HAP-1 (cell line): ENCODE measurements around the gene ARL14EPL.
A peak's percentile ranks its signal among the peaks of the same experiment; 100 is the strongest.

Experiments used
- DNase-seq, 2 experiments: peaks; one replicate each; pipeline ENCODE4 v3.0.0-alpha.2; 2016 to 2020; ENCODE audit warnings: low spot score in 2 of 2
- H3K27me3 ChIP-seq: fragments of 250-450 bp; sonication (Bioruptor Pico); 2 replicates; pipeline ENCODE4 v1.5.1; 2020; ENCODE audit warnings: low read depth, mild to moderate bottlenecking, moderate library complexity
- H3K36me3 ChIP-seq: fragments of 250-450 bp; sonication (Bioruptor Pico); replicated peaks from 2 replicates; pipeline ENCODE4 v1.5.1; 2020; ENCODE audit warnings: mild to moderate bottlenecking
- H3K4me1 ChIP-seq: fragments of 250-450 bp; sonication (Bioruptor Pico); 2 replicates; pipeline ENCODE4 v1.5.1; 2020; ENCODE audit warnings: mild to moderate bottlenecking
- H3K4me3 ChIP-seq: fragments of 250-450 bp; sonication (Bioruptor Pico); 2 replicates; pipeline ENCODE4 v1.5.1; 2020; ENCODE audit warnings: mild to moderate bottlenecking, moderate library complexity
- H3K9me3 ChIP-seq: fragments of 250-450 bp; sonication (Bioruptor Pico); 2 replicates; pipeline ENCODE4 v1.5.1; 2020; ENCODE audit warnings: mild to moderate bottlenecking, moderate library complexity
- in situ Hi-C: fragments of 300-500 bp; cut with MboI; formaldehyde crosslinking; loops from 3 replicates; pipeline ENCODE4 v1.14.3; 2020; ENCODE audit warnings: low sequenced_read_pairs, inconsistent platforms, mixed read lengths

The ARL14EPL gene

DNA sequence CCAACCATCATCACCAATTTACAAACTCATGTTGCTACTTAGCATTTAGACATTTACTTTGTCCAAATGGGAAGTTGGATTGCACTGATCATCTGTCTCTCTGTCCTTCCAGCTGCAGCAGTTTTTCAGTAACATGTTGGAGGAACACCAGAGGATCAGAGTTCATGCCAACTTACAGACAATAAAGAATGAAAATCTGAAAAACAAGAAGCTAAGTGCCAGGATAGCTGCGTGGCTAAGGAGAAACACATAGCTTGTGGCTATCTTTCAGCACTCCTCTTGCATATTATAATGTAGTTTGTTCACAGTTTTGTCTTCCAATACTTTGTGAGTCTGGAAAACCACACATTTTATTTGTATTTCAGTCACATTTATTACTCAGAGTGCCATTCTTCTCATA, 6.4 kb upstream of the ARL14EPL start:
- no peaks in the 10 kb centered on the region for H3K9me3 ChIP-seq
- H3K27me3 ChIP-seq, result no peaks in the 10 kb centered on the region
- no peaks in the 10 kb centered on the region for H3K4me1 ChIP-seq
- no peak overlapping the region for H3K4me3 ChIP-seq
- DNase-seq, result no peak
- no peaks in the 10 kb centered on the region for H3K36me3 ChIP-seq
- in situ Hi-C loops, result no loop called here

DNA sequence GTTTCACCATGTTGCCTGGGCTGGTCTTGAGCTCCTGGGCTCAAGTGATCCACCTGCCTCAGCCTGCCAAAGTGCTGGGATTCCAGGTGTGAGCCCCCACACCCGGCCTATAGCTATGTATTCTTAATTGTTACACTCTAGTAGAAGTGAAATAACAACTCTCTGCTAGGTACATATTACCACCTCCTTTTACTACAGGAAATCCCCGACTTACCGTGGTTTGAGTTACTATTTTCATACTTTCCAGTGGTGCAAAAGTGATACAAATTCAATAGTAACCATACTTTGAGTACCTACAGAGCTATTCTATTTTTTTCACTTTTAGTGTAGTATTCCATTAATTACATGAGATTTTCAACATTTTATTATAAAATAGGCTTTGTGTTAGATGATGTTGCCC, 719 bp downstream of the ARL14EPL start:
- H3K4me3 ChIP-seq, result no peak overlapping the region
- no peaks in the 10 kb centered on the region for H3K4me1 ChIP-seq
- no peaks in the 10 kb centered on the region for H3K36me3 ChIP-seq
- H3K9me3 ChIP-seq, result no peaks in the 10 kb centered on the region
- in situ Hi-C loops, result no loop called here
- H3K27me3 ChIP-seq, result no peaks in the 10 kb centered on the region; the same call in 1 of the 2 replicates
- no peak for DNase-seq

DNA sequence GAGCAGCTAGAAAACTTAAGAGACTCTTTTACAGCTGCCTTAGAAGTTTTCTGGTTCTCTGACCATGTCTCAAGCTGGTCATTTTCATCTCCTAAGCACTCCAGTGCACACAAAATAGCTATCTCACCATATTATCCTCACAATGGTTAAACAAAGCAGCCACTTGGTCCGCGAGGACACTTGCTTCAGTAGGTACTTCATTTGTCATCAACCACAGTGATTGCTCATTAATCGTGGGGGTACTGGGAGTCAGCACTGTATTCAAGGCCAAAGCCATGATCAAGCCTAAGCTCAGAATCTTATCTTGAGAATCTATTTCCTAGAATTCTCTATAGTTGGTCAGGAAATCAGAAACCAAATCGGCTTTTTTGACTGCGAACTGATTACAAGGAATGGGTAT, 2.9 kb downstream of the ARL14EPL start:
- in situ Hi-C loops, result no loop called here
- no peaks in the 10 kb centered on the region for H3K9me3 ChIP-seq
- no peak for DNase-seq

DNA sequence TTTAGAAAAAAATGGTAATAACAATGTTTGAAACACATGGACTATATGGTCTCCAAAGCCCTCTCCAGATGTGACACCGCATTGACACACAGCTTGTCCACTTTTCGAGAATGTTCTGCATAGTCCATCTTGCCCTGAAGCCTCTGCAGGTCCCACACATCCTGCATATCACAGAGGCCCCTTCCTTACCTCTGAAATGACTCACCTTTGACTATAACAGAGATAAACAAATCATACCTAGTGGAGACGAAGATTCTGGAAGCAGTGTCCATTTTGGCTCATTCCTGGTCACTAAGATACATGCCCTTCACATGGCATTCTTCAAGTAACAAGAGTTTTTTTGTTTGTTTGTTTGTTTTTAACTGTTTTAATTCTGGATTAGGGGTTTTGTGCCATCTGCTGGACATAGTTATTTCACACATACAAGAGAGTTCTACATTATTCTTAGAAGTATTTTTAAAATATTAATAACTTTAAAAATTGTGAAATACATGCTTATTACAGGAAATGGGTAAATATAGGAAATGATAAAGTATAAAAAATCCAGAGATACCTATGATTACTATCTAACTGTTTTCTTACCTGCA, 5.1 kb downstream of the ARL14EPL start:
- in situ Hi-C loops, result no loop called here
- H3K36me3 ChIP-seq, result no peaks in the 10 kb centered on the region
- DNase-seq, result no peak
- H3K4me1 ChIP-seq, result no peaks in the 10 kb centered on the region
- no peaks in the 10 kb centered on the region for H3K9me3 ChIP-seq
- no peak overlapping the region for H3K4me3 ChIP-seq
- no peaks in the 10 kb centered on the region; the same call in 1 of the 2 replicates for H3K27me3 ChIP-seq

More for the DNA sequence above, 2.9 kb downstream of the ARL14EPL start:
- no peaks in the 10 kb centered on the region for H3K4me1 ChIP-seq
- H3K36me3 ChIP-seq, result no peaks in the 10 kb centered on the region
- H3K4me3 ChIP-seq, result no peak overlapping the region
- H3K27me3 ChIP-seq, result no peaks in the 10 kb centered on the region; the same call in 1 of the 2 replicates

DNA sequence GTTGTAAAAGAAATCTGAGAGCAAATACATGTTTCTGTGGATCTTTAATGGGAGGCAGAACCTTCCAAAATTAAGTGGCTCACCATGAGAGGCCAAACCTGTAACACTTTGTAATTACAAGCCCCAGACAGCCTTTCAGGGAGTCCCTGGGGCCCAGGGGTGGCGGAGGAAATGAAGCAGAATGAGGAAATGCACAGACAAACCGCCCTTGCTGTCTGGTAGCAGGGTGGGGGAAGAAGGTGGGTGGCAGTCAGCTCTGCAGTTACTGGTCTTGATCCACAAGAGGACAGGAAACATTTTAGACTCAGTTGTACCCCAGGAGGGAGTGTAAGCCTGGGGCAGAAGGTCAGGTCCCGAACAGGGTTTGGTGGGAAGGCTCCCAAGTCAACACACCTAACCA, 6.5 kb downstream of the ARL14EPL start:
- no peaks in the 10 kb centered on the region for H3K4me1 ChIP-seq
- H3K27me3 ChIP-seq, result no peaks in the 10 kb centered on the region; the same call in 1 of the 2 replicates
- DNase-seq, result no peak
- in situ Hi-C loops, result no loop called here
- no peaks in the 10 kb centered on the region for H3K36me3 ChIP-seq
- no peaks in the 10 kb centered on the region for H3K9me3 ChIP-seq
- no peak overlapping the region for H3K4me3 ChIP-seq

DNA sequence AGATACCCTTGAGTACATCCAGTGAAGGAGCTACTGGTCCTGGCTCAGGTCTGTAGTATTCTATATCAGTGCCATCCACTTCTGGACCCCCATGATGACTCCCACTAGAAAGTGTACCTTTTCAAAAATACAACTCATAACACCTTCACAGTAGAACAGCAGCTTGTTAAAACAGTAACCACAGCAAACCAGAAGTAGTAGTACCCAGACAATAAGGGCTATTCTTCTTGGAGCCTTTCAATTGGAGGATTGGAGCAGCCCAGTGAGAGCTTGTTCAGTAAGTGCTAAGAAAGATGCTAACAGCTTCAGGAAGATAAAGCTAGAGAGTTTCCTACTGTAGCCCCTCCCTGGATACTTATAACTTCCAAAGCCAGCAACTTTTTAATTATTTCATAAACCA, 10.1 kb downstream of the ARL14EPL start:
- no peaks in the 10 kb centered on the region for H3K4me1 ChIP-seq
- H3K27me3 ChIP-seq, result no peaks in the 10 kb centered on the region
- H3K4me3 ChIP-seq, result no peak overlapping the region
- H3K9me3 ChIP-seq, result no peaks in the 10 kb centered on the region
- H3K36me3 ChIP-seq, result no peaks in the 10 kb centered on the region
- in situ Hi-C loops, result no loop called here
- DNase-seq, result no peak

DNA sequence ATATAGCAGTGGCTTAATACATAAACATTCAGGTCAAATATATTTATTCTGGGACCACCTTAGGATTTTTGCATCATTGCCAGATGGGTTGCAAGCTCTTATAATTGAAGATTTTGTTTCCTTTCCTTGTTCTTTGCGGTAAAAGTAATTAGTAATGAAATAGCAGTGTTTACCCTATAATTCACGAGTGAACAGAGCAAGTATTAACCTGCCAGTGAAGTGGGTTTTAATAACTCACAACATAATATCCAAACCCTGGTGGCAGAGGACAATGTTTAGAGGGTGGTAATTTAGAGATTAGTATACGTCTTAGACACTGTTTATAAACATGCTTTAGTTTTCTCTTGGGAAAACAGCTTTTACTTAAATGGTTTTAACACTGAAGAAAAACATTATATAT, 11.8 kb downstream of the ARL14EPL start:
- H3K27me3 ChIP-seq, result no peaks in the 10 kb centered on the region
- H3K9me3 ChIP-seq, result no peaks in the 10 kb centered on the region
- in situ Hi-C loops, result no loop called here
- no peak for DNase-seq
- H3K4me3 ChIP-seq, result no peak overlapping the region
- no peaks in the 10 kb centered on the region for H3K36me3 ChIP-seq
- no peaks in the 10 kb centered on the region for H3K4me1 ChIP-seq

DNA sequence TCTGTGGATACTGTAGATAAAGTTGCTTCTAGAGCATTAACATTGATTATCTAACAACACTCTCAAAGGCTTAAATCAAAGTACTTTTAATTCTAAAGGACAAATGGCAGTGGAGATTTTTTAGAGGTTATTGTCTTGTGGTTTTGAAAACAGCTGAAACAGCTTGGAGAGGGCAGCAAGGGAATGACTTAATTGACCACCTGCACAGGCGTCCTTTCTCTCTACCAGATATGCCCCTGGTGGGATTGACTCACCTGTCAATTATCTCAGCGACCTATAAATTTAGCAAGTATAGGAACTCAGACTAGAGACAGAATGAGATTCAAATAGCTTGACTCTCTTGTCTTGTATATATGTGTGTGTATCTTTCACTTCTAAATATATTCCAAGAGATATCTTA, 13.5 kb downstream of the ARL14EPL start:
- no peak overlapping the region for H3K4me3 ChIP-seq
- no peak for DNase-seq
- no peaks in the 10 kb centered on the region for H3K9me3 ChIP-seq
- in situ Hi-C loops, result no loop called here
- peaks cover 3% of the 10 kb centered on the region; the same call in 1 of the 2 replicates for H3K27me3 ChIP-seq
- H3K4me1 ChIP-seq, result no peaks in the 10 kb centered on the region
- no peaks in the 10 kb centered on the region for H3K36me3 ChIP-seq

DNA sequence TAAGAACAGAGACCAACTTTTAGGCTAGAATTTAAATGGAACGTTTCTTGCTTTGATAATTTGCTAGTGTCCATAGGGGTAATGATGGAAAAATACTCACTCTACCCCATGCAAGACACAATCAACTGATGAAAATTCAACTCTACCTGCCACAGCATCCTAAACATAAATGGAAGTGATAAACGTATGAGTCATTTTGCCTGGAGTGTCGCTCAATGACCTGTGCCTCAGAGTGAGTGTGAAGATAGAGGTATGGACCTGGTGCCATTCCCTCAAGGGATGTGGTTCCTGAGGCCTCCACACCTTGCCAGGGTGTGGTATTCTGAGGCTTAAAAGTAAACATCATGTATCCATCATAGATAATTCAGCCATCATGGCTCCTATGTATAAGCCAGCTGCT, 14.0 kb downstream of the ARL14EPL start:
- Histone ChIP-seq H3K27me3 (peaks cover 3% of the 10 kb centered on the region; the same call in 1 of the 2 replicates), H3K9me3 (no peaks in the 10 kb centered on the region), H3K4me3 (no peak overlapping the region), H3K36me3 (no peaks in the 10 kb centered on the region), H3K4me1 (no peaks in the 10 kb centered on the region)
- no peak for DNase-seq
- in situ Hi-C loops, result no loop called here

DNA sequence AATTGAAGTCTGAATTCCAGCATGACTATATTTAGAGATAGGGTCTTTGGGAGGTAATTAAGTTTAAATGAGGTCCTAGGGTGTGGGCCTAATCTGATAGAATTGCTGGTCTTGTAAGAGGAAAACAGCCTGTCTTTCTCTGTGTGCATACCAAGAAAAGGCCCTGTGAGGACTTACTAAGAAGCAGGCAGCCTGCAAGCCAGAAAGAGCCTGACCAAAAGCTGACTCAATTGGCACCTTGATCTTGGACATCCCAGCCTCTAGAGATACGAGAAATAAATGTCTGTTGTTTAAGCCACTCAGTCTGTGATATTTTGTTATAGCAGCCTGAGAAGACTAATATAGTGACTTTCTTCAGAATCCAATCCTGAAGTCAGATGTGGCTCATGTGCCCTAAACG, 14.6 kb downstream of the ARL14EPL start:
- Histone ChIP-seq H3K27me3 (peaks cover 3% of the 10 kb centered on the region; the same call in 1 of the 2 replicates), H3K9me3 (no peaks in the 10 kb centered on the region), H3K4me1 (no peaks in the 10 kb centered on the region), H3K4me3 (no peak overlapping the region), H3K36me3 (no peaks in the 10 kb centered on the region)
- in situ Hi-C loops, result no loop called here
- DNase-seq, result no peak

DNA sequence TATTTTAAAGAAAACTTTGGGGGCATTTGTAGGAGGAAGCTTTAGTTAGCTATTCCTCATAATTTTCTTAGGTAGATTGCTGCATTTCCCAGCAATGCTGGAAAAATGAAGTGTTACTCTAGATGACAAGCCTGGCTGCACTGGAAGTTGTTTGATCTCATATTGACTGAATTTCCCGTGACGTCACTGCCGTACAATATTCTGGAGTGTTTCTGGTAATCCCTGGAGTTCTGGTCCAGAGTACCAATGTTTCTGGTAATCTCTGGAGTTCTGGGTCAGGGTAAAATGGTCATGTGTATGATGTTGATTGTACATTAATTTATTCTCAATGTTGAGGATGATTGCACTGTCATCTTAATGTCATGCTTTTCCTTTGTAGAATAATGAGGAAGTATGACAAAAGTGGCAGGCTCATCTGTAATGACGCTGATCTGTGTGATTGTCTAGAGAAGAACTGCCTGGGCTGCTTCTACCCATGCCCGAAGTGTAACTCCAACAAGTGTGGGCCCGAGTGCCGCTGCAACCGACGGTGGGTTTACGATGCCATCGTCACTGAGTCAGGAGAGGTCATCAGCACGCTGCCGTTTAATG, 26.2 kb downstream of the ARL14EPL start:
- Histone ChIP-seq H3K9me3 (no peaks in the 10 kb centered on the region), H3K27me3 (no peaks in the 10 kb centered on the region; the same call in 1 of the 2 replicates), H3K36me3 (no peaks in the 10 kb centered on the region), H3K4me3 (no peak overlapping the region), H3K4me1 (peaks cover 13% of the 10 kb centered on the region)
- DNase-seq, result no peak
- in situ Hi-C loops, result loop anchor here (25.0 kb wide), 2 partner anchors 221 to 771 kb away; partner anchors contain the start of genes AP3S1, ATG12 and CCDC112

DNA sequence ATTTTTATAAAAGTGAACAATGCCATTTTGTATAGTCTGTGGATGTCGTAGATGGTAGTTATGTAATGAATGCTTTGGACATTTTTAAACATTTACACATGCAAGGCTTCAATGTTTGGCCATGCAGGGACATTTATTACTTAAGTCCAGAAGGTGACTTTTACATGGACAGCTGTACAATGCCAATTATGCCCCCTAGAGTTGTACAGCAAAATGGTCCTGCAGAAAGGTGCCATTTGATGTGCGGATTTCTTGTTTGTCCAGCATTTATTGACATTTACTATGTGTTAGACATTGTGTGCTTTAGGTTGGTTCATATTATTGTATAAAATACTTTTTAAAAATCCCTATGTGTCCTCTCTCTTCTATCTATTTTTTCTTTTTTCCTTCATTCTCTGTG, 30.1 kb downstream of the ARL14EPL start:
- no peaks in the 10 kb centered on the region for H3K36me3 ChIP-seq
- H3K4me3 ChIP-seq, result no peak overlapping the region
- in situ Hi-C loops, result loop anchor here (25.0 kb wide), 2 partner anchors 225 to 775 kb away; partner anchors contain the start of genes AP3S1, ATG12 and CCDC112
- peaks cover 13% of the 10 kb centered on the region for H3K4me1 ChIP-seq
- DNase-seq, result no peak
- peaks cover 3% of the 10 kb centered on the region; the same call in 1 of the 2 replicates for H3K27me3 ChIP-seq
- H3K9me3 ChIP-seq, result no peaks in the 10 kb centered on the region; the same call in 1 of the 2 replicates

DNA sequence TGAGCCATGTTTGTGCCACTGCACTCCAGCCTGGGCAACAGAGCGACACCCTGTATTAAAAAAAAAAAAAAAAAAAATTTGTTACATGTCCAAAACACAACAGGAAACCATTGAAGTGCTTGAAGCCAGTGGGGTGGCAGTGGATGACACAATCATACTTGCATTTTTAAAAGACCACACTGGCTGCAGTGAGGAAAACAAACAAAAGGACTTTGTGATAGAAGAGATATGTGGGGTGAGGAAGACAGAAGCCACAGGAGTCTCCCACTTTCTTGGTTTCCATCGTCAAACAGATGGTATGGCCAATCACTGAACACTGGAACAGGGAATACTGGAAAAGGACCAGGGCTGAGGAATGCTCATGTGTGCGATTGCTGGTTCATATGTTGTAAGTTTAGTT, 31.7 kb downstream of the ARL14EPL start:
- H3K4me1 ChIP-seq, result peaks cover 13% of the 10 kb centered on the region
- in situ Hi-C loops, result loop anchor here (25.0 kb wide), 2 partner anchors 227 to 777 kb away; partner anchors contain the start of genes AP3S1, ATG12 and CCDC112
- no peak for DNase-seq
- peaks cover 5% of the 10 kb centered on the region; the same call in 1 of the 2 replicates for H3K27me3 ChIP-seq
- no peaks in the 10 kb centered on the region; the same call in 1 of the 2 replicates for H3K9me3 ChIP-seq
- no peak overlapping the region for H3K4me3 ChIP-seq
- no peaks in the 10 kb centered on the region for H3K36me3 ChIP-seq

DNA sequence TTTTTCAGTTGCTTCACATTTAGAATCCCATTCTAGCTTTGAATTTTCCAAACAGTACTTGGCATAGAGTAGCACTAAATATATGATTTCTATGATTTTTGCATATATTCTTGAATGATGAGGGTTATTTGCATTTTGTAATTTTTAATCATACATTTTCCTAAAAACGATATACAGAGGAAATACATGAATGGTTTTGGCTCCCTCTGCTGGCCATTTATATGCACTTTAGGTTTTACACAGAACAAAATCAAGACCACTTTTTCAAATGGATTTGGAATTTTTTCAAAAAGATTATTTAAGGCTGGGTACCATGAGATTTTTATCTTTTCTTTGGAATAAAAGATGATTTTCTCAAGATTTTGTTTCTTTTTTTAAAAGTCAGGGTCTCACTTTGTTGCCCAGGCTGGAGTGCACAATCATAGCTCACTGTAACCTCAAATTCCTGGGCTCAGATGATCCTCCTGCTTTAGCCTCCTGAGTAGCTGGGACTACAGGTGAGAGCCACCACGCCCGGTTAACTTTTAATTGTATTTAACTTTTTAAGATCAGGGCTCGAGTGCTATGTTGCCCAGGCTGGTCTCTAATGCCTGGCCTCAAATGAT, 35.9 kb downstream of the ARL14EPL start:
- no peaks in the 10 kb centered on the region for H3K4me1 ChIP-seq
- in situ Hi-C loops, result loop anchor here (25.0 kb wide), 2 partner anchors 231 to 781 kb away; partner anchors contain the start of genes AP3S1, ATG12 and CCDC112
- peak; percentile 50 to 59 for DNase-seq

More for the DNA sequence above, 35.9 kb downstream of the ARL14EPL start:
- no peaks in the 10 kb centered on the region; the same call in 1 of the 2 replicates for H3K9me3 ChIP-seq
- no peak overlapping the region for H3K4me3 ChIP-seq
- H3K27me3 ChIP-seq, result peaks cover 5% of the 10 kb centered on the region; the same call in 1 of the 2 replicates
- no peaks in the 10 kb centered on the region for H3K36me3 ChIP-seq
